ENCODE measurements around the gene TRMT2A. TPM values are rescaled to one million over a fixed set of nuclear protein-coding genes. Genes with fewer than 3 reads are reported as not detected.
A peak's percentile ranks its signal among the peaks of the same experiment; 100 is the strongest.

TRMT2A gene
- total RNA-seq, 1 donor from 2014 or later = 45.8 TPM

DNA sequence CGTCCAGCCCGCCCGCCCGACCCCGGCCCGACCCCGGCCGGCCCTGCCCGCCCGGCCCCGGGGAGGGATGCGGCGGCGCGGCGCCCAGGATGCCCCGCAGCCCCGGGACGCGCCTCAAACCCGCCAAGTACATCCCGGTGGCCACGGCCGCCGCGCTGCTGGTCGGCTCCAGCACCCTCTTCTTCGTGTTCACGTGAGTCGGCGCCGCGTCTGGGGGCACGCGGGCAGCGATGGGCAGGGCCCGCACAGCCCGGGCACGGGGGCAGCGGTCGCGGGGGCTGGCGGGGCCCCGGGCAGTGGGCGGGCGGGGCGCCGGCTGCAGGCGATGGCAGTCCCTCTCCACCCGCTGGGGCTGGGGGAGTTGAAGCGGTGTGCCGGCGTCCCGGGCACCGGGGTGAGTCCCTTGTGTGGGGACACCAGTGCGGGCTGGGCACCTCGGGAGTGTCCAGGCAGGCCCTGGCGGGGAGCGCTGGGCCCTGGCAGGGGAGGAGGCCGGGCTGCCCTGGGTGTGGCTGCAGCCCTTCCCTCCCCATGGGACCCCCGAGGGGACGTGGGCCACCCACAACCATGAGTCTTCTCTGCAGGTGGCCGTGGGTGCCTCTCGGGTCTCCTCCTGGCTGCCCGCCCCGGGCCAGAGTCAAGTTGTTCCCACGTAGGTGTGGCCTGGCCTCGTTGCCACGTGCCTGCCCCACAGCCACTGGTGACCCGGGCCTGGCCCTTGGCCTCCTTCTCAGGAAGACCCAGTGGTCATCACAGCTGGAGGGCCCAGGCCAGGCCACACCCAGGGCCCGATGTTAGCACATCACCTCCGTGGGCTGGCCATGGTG, 15.0 kb upstream of the TRMT2A start:
- Mint-ChIP-seq H3K4me1 (ENCODE audit: low read depth) (peaks cover 36% of the 10 kb centered on the region), H3K27ac (ENCODE audit: unreplicated experiment) (no peak overlapping the region), H3K9me3 (ENCODE audit: low read depth) (no peaks in the 10 kb centered on the region), H3K36me3 (ENCODE audit: low read depth) (peaks cover 3% of the 10 kb centered on the region), H3K27me3 (ENCODE audit: low read depth) (no peaks in the 10 kb centered on the region), H3K4me3 (ENCODE audit: unreplicated experiment) (peak overlapping the region; percentile 72)
- TF ChIP-seq, protein P1, sequence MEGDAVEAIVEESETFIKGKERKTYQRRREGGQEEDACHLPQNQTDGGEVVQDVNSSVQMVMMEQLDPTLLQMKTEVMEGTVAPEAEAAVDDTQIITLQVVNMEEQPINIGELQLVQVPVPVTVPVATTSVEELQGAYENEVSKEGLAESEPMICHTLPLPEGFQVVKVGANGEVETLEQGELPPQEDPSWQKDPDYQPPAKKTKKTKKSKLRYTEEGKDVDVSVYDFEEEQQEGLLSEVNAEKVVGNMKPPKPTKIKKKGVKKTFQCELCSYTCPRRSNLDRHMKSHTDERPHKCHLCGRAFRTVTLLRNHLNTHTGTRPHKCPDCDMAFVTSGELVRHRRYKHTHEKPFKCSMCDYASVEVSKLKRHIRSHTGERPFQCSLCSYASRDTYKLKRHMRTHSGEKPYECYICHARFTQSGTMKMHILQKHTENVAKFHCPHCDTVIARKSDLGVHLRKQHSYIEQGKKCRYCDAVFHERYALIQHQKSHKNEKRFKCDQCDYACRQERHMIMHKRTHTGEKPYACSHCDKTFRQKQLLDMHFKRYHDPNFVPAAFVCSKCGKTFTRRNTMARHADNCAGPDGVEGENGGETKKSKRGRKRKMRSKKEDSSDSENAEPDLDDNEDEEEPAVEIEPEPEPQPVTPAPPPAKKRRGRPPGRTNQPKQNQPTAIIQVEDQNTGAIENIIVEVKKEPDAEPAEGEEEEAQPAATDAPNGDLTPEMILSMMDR (IDR thresholded peaks at IDR 0.05) = no peak
- no peak for DNase-seq (ENCODE audit: low spot score)

DNA sequence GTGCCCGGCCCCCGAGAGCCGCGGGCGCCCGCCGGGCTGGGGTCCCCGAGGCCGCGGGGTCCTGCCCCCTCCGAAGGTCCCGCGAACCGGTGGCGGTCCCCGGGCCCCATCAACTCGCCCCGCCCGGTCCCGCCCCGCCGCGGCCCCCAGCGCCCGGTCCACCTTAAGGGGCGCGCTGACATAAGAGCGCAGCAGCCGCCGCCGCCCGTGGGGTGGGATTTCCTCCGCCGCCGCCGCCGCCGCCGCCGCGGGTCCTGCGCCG, 14.5 kb upstream of the TRMT2A start, which contains the start of gene ZDHHC8:
ZDHHC8 (plus strand) TSS at position 208 of the 262 bp plus-strand sequence. CDS start 144 bp downstream, outside the sequence.
- TF ChIP-seq, protein P1 (IDR thresholded peaks at IDR 0.05) = no peak
- peaks cover 32% of the 10 kb centered on the region for H3K4me1 Mint-ChIP-seq (ENCODE audit: low read depth)
- H3K9me3 Mint-ChIP-seq (ENCODE audit: low read depth) = no peaks in the 10 kb centered on the region
- H3K27ac Mint-ChIP-seq (ENCODE audit: unreplicated experiment) = peak within 1 kb of the TSS; percentile 69
- no peak for DNase-seq (ENCODE audit: low spot score)
- no peaks in the 10 kb centered on the region for H3K27me3 Mint-ChIP-seq (ENCODE audit: low read depth)
- peaks cover 6% of the 10 kb centered on the region for H3K36me3 Mint-ChIP-seq (ENCODE audit: low read depth)
- H3K4me3 Mint-ChIP-seq (ENCODE audit: unreplicated experiment) = peak within 1 kb of the TSS; percentile 72

- Mint-ChIP-seq H3K4me3 (ENCODE audit: unreplicated experiment) (peak overlapping the region; percentile 35), H3K9me3 (ENCODE audit: low read depth) (no peaks in the 10 kb centered on the region), H3K4me1 (ENCODE audit: low read depth) (peaks cover 27% of the 10 kb centered on the region), H3K36me3 (ENCODE audit: low read depth) (peaks cover 9% of the 10 kb centered on the region), H3K27me3 (ENCODE audit: low read depth) (no peaks in the 10 kb centered on the region), H3K27ac (ENCODE audit: unreplicated experiment) (peak overlapping the region; percentile 69)
- TF ChIP-seq, protein P1 (IDR thresholded peaks at IDR 0.05) = no peak
- DNase-seq (ENCODE audit: low spot score) = no peak
Observed at GRCh38 chr22:20130731-20131596, 13.9 kb upstream of the TRMT2A start.

- Mint-ChIP-seq H3K4me1 (ENCODE audit: low read depth) (peaks cover 26% of the 10 kb centered on the region), H3K27me3 (ENCODE audit: low read depth) (no peaks in the 10 kb centered on the region), H3K36me3 (ENCODE audit: low read depth) (peaks cover 12% of the 10 kb centered on the region), H3K4me3 (ENCODE audit: unreplicated experiment) (no peak overlapping the region), H3K27ac (ENCODE audit: unreplicated experiment) (no peak overlapping the region), H3K9me3 (ENCODE audit: low read depth) (no peaks in the 10 kb centered on the region)
- TF ChIP-seq, protein P1 (IDR thresholded peaks at IDR 0.05) = peak; percentile 14
- no peak for DNase-seq (ENCODE audit: low spot score)
Observed at GRCh38 chr22:20130319-20130718, 13.3 kb upstream of the TRMT2A start.

DNA sequence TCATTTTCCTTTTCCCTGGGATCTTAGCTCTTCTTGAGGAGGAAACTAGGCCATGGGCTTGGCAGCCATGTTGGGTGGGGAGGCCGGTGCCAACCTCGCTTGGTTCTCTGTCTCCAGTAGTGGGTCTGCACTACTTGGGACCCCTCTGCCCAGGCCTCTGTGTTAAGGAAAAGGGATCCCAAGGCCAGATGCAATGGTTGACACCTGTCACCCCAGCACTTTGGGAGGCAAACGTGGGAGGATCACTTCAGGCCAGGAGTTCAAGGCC, 12.7 kb upstream of the TRMT2A start:
- Mint-ChIP-seq H3K4me1 (ENCODE audit: low read depth) (peaks cover 22% of the 10 kb centered on the region), H3K27me3 (ENCODE audit: low read depth) (no peaks in the 10 kb centered on the region), H3K36me3 (ENCODE audit: low read depth) (peaks cover 12% of the 10 kb centered on the region), H3K9me3 (ENCODE audit: low read depth) (no peaks in the 10 kb centered on the region), H3K27ac (ENCODE audit: unreplicated experiment) (peak overlapping the region; percentile 49), H3K4me3 (ENCODE audit: unreplicated experiment) (no peak overlapping the region)
- TF ChIP-seq, protein P1 (IDR thresholded peaks at IDR 0.05) = no peak
- no peak for DNase-seq (ENCODE audit: low spot score)

Data from chondrocyte (in vitro differentiated cells).